ENCODE results near the gene SPAG16.

SPAG16 gene

DNA sequence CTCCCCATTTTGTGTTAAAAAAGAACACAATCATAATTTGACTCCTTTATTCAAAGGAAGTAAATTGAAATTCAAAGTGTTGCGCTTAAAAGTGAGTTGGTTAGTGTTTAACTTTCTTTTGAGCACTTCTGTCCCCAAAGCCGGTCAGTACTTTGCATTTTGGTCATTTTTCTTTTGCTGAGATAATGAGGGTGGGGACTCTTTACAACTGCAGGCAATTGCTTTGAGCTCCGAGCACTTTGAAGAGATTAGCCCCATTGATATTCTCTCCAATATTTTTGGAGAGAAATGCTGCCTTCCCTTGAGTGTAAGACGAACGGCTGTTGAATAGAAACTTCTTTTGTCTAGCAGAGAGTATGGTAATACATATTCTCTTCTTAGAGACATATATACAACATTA is 885.0 kb downstream of the SPAG16 start:
- CTCF ChIA-PET, result no interaction called here

GRCh38 chr2:214169736-214170135 is 885.5 kb downstream of the SPAG16 start:
- Histone ChIP-seq H3K27ac (ENCODE audit: extremely low read depth, low read depth, low read length) (no peak overlapping the region), H3K4me3 (ENCODE audit: low read depth, low read length) (no peak overlapping the region), H3K4me1 (ENCODE audit: control insufficient read depth, insufficient read depth, low read length) (no peaks in the 10 kb centered on the region), H3K36me3 (ENCODE audit: control insufficient read depth in 2 of 2, insufficient read depth in 1 of 2, low read length in 2 of 2) (no peaks in the 10 kb centered on the region), H3K9me3 (ENCODE audit: control insufficient read depth, insufficient read depth, low read depth, low read length) (no peaks in the 10 kb centered on the region)
- POLR2A ChIA-PET, result no interaction called here
- CTCF ChIA-PET, result no interaction called here
- no peak for TF ChIP-seq ZEB2 (tag by site-specific recombination; IDR thresholded peaks at IDR 0.05)
- TF ChIP-seq ZNF600 (tag by site-specific recombination; IDR thresholded peaks at IDR 0.05), result no peak
- TF ChIP-seq MYNN (tag by site-specific recombination; IDR thresholded peaks at IDR 0.05; ENCODE audit: borderline replicate concordance), result no peak
- no peak for TF ChIP-seq ZNF311 (tag by site-specific recombination; IDR thresholded peaks at IDR 0.05; ENCODE audit: borderline replicate concordance)
- no peak for TF ChIP-seq ZNF776 (tag by site-specific recombination; IDR thresholded peaks at IDR 0.05; ENCODE audit: borderline replicate concordance)
- TF ChIP-seq SCRT1 (tag by site-specific recombination; IDR thresholded peaks at IDR 0.05; ENCODE audit: borderline replicate concordance), result no peak
- no peak for TF ChIP-seq ZNF488 (tag by site-specific recombination; IDR thresholded peaks at IDR 0.05)
- TF ChIP-seq, protein P1, sequence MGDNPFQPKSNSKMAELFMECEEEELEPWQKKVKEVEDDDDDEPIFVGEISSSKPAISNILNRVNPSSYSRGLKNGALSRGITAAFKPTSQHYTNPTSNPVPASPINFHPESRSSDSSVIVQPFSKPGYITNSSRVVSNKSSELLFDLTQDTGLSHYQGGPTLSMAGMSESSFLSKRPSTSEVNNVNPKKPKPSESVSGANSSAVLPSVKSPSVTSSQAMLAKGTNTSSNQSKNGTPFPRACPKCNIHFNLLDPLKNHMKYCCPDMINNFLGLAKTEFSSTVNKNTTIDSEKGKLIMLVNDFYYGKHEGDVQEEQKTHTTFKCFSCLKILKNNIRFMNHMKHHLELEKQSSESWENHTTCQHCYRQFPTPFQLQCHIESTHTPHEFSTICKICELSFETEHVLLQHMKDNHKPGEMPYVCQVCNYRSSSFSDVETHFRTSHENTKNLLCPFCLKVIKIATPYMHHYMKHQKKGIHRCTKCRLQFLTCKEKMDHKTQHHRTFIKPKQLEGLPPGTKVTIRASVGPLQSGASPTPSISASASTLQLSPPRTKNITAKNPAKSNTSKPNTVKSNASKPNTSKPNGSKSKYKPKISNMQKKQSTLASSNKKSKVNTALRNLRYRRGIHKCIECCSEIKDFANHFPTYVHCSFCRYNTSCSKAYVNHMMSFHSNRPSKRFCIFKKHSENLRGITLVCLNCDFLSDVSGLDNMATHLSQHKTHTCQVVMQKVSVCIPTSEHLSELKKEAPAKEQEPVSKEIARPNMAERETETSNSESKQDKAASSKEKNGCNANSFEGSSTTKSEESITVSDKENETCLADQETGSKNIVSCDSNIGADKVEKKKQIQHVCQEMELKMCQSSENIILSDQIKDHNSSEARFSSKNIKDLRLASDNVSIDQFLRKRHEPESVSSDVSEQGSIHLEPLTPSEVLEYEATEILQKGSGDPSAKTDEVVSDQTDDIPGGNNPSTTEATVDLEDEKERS (tag by site-specific recombination; IDR thresholded peaks at IDR 0.05), result no peak
- TF ChIP-seq ZNF23 (tag by site-specific recombination; IDR thresholded peaks at IDR 0.05; ENCODE audit: borderline replicate concordance), result no peak
- no peak for TF ChIP-seq ZNF639 (tag by site-specific recombination; IDR thresholded peaks at IDR 0.05)
- no peak for TF ChIP-seq ZNF580 (tag by site-specific recombination; IDR thresholded peaks at IDR 0.05)
- TF ChIP-seq, protein P2, sequence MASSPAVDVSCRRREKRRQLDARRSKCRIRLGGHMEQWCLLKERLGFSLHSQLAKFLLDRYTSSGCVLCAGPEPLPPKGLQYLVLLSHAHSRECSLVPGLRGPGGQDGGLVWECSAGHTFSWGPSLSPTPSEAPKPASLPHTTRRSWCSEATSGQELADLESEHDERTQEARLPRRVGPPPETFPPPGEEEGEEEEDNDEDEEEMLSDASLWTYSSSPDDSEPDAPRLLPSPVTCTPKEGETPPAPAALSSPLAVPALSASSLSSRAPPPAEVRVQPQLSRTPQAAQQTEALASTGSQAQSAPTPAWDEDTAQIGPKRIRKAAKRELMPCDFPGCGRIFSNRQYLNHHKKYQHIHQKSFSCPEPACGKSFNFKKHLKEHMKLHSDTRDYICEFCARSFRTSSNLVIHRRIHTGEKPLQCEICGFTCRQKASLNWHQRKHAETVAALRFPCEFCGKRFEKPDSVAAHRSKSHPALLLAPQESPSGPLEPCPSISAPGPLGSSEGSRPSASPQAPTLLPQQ (tag by site-specific recombination; IDR thresholded peaks at IDR 0.05), result no peak
- no peak for TF ChIP-seq ZNF335 (tag by site-specific recombination; conservative IDR thresholded peaks at IDR 0.05)

More for the DNA sequence above, 885.0 kb downstream of the SPAG16 start:
- POLR2A ChIA-PET, result no interaction called here
- TF ChIP-seq ZNF544 (tag by site-specific recombination; IDR thresholded peaks at IDR 0.05) (no peak), SCRT2 (tag by site-specific recombination; IDR thresholded peaks at IDR 0.05) (no peak), SP7 (tag by site-specific recombination; IDR thresholded peaks at IDR 0.05) (no peak), ZNF266 (tag by site-specific recombination; IDR thresholded peaks at IDR 0.05; ENCODE audit: low read depth) (no peak), ZNF24 (tag by site-specific recombination; IDR thresholded peaks at IDR 0.05) (no peak), OSR2 (tag by site-specific recombination; IDR thresholded peaks at IDR 0.05) (no peak), ATF2 (tag by site-specific recombination; IDR thresholded peaks at IDR 0.05; ENCODE audit: low read depth) (no peak), REPIN1 (tag by site-specific recombination; IDR thresholded peaks at IDR 0.05; ENCODE audit: low read depth) (no peak), ZNF626 (tag by site-specific recombination; IDR thresholded peaks at IDR 0.05) (no peak), ZNF792 (tag by site-specific recombination; IDR thresholded peaks at IDR 0.05) (no peak), KLF10 (tag by site-specific recombination; IDR thresholded peaks at IDR 0.05) (no peak), PRDM1 (tag by site-specific recombination; IDR thresholded peaks at IDR 0.05) (no peak), ZNF391 (tag by site-specific recombination; IDR thresholded peaks at IDR 0.05; ENCODE audit: borderline replicate concordance, low read depth) (no peak), WT1 (tag by site-specific recombination; IDR thresholded peaks at IDR 0.05) (no peak), BCL11B (tag by site-specific recombination; IDR thresholded peaks at IDR 0.05; ENCODE audit: low read depth) (no peak)
- TF ChIP-seq, protein P3, sequence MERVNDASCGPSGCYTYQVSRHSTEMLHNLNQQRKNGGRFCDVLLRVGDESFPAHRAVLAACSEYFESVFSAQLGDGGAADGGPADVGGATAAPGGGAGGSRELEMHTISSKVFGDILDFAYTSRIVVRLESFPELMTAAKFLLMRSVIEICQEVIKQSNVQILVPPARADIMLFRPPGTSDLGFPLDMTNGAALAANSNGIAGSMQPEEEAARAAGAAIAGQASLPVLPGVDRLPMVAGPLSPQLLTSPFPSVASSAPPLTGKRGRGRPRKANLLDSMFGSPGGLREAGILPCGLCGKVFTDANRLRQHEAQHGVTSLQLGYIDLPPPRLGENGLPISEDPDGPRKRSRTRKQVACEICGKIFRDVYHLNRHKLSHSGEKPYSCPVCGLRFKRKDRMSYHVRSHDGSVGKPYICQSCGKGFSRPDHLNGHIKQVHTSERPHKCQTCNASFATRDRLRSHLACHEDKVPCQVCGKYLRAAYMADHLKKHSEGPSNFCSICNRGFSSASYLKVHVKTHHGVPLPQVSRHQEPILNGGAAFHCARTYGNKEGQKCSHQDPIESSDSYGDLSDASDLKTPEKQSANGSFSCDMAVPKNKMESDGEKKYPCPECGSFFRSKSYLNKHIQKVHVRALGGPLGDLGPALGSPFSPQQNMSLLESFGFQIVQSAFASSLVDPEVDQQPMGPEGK (tag by site-specific recombination; IDR thresholded peaks at IDR 0.05), result no peak
- no peak overlapping the region for H3K4me3 ChIP-seq (ENCODE audit: low read depth, low read length)
- H3K27ac ChIP-seq (ENCODE audit: extremely low read depth, low read depth, low read length), result no peak overlapping the region
- H3K9me3 ChIP-seq (ENCODE audit: control insufficient read depth, insufficient read depth, low read depth, low read length), result no peaks in the 10 kb centered on the region
- H3K4me1 ChIP-seq (ENCODE audit: control insufficient read depth, insufficient read depth, low read length), result no peaks in the 10 kb centered on the region
- H3K36me3 ChIP-seq (ENCODE audit: control insufficient read depth in 2 of 2, insufficient read depth in 1 of 2, low read length in 2 of 2), result no peaks in the 10 kb centered on the region
